C4-2B (cell line): Measurements from ENCODE around the gene EIF5B.
"Not testable (repeated sequence)": the region's sequence is repeated elsewhere in the genome, so short reads cannot be mapped to it uniquely, and the experiment has no call there.

Experiments used
- H3K27ac ChIP-seq: fragments of 450-650 bp; 2 replicates; pipeline ENCODE4 v1.5.1; 2017
- CTCF ChIP-seq: fragments of 450-650 bp; conservative IDR thresholded peaks from 2 replicates; pipeline ENCODE4 v1.5.1; 2017; ENCODE audit warnings: mild to moderate bottlenecking
- ZFX ChIP-seq: fragments of 450-650 bp; IDR thresholded peaks from 2 replicates; pipeline ENCODE4 v1.6.1; 2017

The EIF5B gene

GRCh38 chr2:99337113-99338028 is at the start of gene EIF5B:
Gene EIF5B, plus strand, starts transcription at chr2:99337389. Its CDS starts 166 bp downstream, at chr2:99337555.
- TF ChIP-seq CTCF = peak; percentile 91
- peak; percentile 48; the same call in 1 of the 2 replicates for TF ChIP-seq ZFX
- H3K27ac ChIP-seq = peak within 1 kb of the TSS; percentile 86

- TF ChIP-seq CTCF (no peak), ZFX (no peak)
- H3K27ac ChIP-seq = no peak overlapping the region
These were observed 39.2 kb upstream of the EIF5B start for GRCh38 chr2:99297994-99298393.

GRCh38 chr2:99299580-99299979 is 37.6 kb upstream of the EIF5B start:
- TF ChIP-seq ZFX = no peak
- no peak overlapping the region for H3K27ac ChIP-seq

GRCh38 chr2:99301097-99301496 is 36.1 kb upstream of the EIF5B start, which contains the start of gene LYG1:
Gene LYG1, minus strand, starts transcription at chr2:99301197. Its CDS starts 5,527 bp downstream, at chr2:99295670.
- not testable (repeated sequence) for H3K27ac ChIP-seq

GRCh38 chr2:99317161-99317872 is 19.9 kb upstream of the EIF5B start:
- TF ChIP-seq CTCF (no peak), ZFX (no peak)
- H3K27ac ChIP-seq = no peak overlapping the region

- H3K27ac ChIP-seq = not testable (repeated sequence)
These were observed 19.4 kb upstream of the EIF5B start for GRCh38 chr2:99317873-99318200.

- H3K27ac ChIP-seq = no peak overlapping the region
- no peak for TF ChIP-seq CTCF
- TF ChIP-seq ZFX = no peak
These were observed 11.8 kb upstream of the EIF5B start for GRCh38 chr2:99325384-99325783.

GRCh38 chr2:99335911-99336803 is 1.0 kb upstream of the EIF5B start, which contains the start of gene TXNDC9:
Gene TXNDC9, minus strand, starts transcription at chr2:99336333. Its CDS starts 3,123 bp downstream, at chr2:99333210.
- H3K27ac ChIP-seq = peak within 1 kb of the TSS; percentile 86
- TF ChIP-seq CTCF (no peak), ZFX (no peak)
